M059J (cell line): Measurements from ENCODE around the gene TCF7. TPM values are rescaled to one million over a fixed set of nuclear protein-coding genes. Genes with fewer than 3 reads are reported as not detected.

Experiments
- DNase-seq: peaks from one replicate; pipeline ENCODE4 v3.0.0-alpha.2; 2012; ENCODE audit warnings: low read depth
- total RNA-seq: library from RNA; depleted of rRNA; stranded (reverse); fragments of >200 nt; shearing (Covaris generic); gene quantifications from 2 replicates; pipeline ENCODE4 v1.2.3, GENCODE V29; 2014; rRNA removed

The TCF7 gene
- 5.2 and 7.4 TPM in 2 replicates for total RNA-seq

GRCh38 chr5:134113902-134114875 is at the start of gene TCF7:
TSS of gene TCF7 (plus strand) at chr5:134114681. CDS start at chr5:134114907, 226 bp downstream.
- peak; percentile 78 for DNase-seq

GRCh38 chr5:134069553-134069952 is 44.9 kb upstream of the TCF7 start:
- DNase-seq: no peak

- no peak for DNase-seq
Observed at GRCh38 chr5:134070725-134071613, 43.5 kb upstream of the TCF7 start.

- no peak for DNase-seq
Observed at GRCh38 chr5:134071614-134072207, 42.8 kb upstream of the TCF7 start.

GRCh38 chr5:134072471-134073210 is 41.8 kb upstream of the TCF7 start:
- peak; percentile 15 for DNase-seq

GRCh38 chr5:134073404-134073803 is 41.1 kb upstream of the TCF7 start:
- DNase-seq: peak; percentile 38

GRCh38 chr5:134075102-134075501 is 39.4 kb upstream of the TCF7 start:
- DNase-seq: no peak

- no peak for DNase-seq
Observed at GRCh38 chr5:134077926-134078580, 36.4 kb upstream of the TCF7 start.

- DNase-seq: no peak
Observed at GRCh38 chr5:134079748-134080581, 34.5 kb upstream of the TCF7 start.

GRCh38 chr5:134082264-134082992 is 32.1 kb upstream of the TCF7 start:
- peak; percentile 35 for DNase-seq

GRCh38 chr5:134083517-134083916 is 31.0 kb upstream of the TCF7 start:
- peak; percentile 69 for DNase-seq

GRCh38 chr5:134084022-134084565 is 30.4 kb upstream of the TCF7 start:
- DNase-seq: no peak

- no peak for DNase-seq
Observed at GRCh38 chr5:134084570-134084969, 29.9 kb upstream of the TCF7 start.

GRCh38 chr5:134085411-134085810 is 29.1 kb upstream of the TCF7 start:
- no peak for DNase-seq

- no peak for DNase-seq
Observed at GRCh38 chr5:134086225-134086942, 28.1 kb upstream of the TCF7 start.

- DNase-seq: no peak
Observed at GRCh38 chr5:134086943-134087305, 27.6 kb upstream of the TCF7 start.

- peak; percentile 33 for DNase-seq
Observed at GRCh38 chr5:134088291-134088690, 26.2 kb upstream of the TCF7 start.

GRCh38 chr5:134088994-134089560 is 25.4 kb upstream of the TCF7 start:
- DNase-seq: no peak
